ENCODE measurements around the gene POMT2. TPM values are rescaled to one million over a fixed set of nuclear protein-coding genes. Genes with fewer than 3 reads are reported as not detected.

The POMT2 gene
- total RNA-seq, 1 donor from 2014 or later: 13.4 TPM

GRCh38 chr14:77324816-77325745 lies 4.4 kb upstream of the POMT2 start:
- no peak overlapping the region for H3K4me3 ChIP-seq
- H3K9me3 ChIP-seq (replicated peaks): no peaks in the 10 kb centered on the region
- peaks cover 17% of the 10 kb centered on the region for H3K4me1 ChIP-seq
- no peak for DNase-seq
- no peaks in the 10 kb centered on the region for H3K27me3 ChIP-seq (ENCODE audit: low read depth)
- H3K36me3 ChIP-seq: no peaks in the 10 kb centered on the region
- intact Hi-C loops (cut with micrococcal nuclease): no loop called here
- no peak overlapping the region for H3K27ac ChIP-seq (replicated peaks)
- TF ChIP-seq, protein P1, sequence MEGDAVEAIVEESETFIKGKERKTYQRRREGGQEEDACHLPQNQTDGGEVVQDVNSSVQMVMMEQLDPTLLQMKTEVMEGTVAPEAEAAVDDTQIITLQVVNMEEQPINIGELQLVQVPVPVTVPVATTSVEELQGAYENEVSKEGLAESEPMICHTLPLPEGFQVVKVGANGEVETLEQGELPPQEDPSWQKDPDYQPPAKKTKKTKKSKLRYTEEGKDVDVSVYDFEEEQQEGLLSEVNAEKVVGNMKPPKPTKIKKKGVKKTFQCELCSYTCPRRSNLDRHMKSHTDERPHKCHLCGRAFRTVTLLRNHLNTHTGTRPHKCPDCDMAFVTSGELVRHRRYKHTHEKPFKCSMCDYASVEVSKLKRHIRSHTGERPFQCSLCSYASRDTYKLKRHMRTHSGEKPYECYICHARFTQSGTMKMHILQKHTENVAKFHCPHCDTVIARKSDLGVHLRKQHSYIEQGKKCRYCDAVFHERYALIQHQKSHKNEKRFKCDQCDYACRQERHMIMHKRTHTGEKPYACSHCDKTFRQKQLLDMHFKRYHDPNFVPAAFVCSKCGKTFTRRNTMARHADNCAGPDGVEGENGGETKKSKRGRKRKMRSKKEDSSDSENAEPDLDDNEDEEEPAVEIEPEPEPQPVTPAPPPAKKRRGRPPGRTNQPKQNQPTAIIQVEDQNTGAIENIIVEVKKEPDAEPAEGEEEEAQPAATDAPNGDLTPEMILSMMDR (IDR thresholded peaks at IDR 0.05; ENCODE audit: borderline replicate concordance): no peak

DNA sequence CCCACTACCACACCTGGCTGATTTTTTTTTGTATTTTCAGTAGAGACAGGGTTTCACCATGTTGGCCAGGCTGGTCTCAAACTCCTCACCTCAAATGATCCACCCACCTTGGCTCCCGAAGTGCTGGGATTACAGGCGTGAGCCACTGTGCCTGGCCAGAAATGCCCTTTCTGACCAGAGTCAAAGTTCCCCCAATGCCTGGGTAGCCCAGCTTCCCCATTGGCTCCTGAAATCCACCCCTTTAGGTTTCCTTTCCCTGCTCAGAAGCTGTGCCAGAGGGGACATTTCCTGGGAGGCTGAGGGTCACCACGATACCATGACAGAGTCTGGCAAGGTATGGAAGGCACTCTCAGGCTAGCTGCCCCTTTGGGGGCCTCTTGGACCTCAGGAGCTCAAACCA lies 3.6 kb upstream of the POMT2 start:
- Histone ChIP-seq H3K27me3 (ENCODE audit: low read depth) (no peaks in the 10 kb centered on the region), H3K27ac (replicated peaks) (no peak overlapping the region), H3K4me1 (peaks cover 25% of the 10 kb centered on the region), H3K9me3 (replicated peaks) (no peaks in the 10 kb centered on the region), H3K36me3 (no peaks in the 10 kb centered on the region), H3K4me3 (no peak overlapping the region)
- intact Hi-C loops (cut with micrococcal nuclease): no loop called here
- TF ChIP-seq, protein P1 (IDR thresholded peaks at IDR 0.05; ENCODE audit: borderline replicate concordance): no peak
- no peak for DNase-seq

- intact Hi-C loops (cut with micrococcal nuclease): no loop called here
- TF ChIP-seq, protein P1 (IDR thresholded peaks at IDR 0.05; ENCODE audit: borderline replicate concordance): no peak
- no peaks in the 10 kb centered on the region for H3K36me3 ChIP-seq
- H3K4me1 ChIP-seq: peaks cover 27% of the 10 kb centered on the region
- H3K9me3 ChIP-seq (replicated peaks): no peaks in the 10 kb centered on the region
- no peak overlapping the region for H3K4me3 ChIP-seq
- H3K27me3 ChIP-seq (ENCODE audit: low read depth): no peaks in the 10 kb centered on the region
- H3K27ac ChIP-seq (replicated peaks): no peak overlapping the region
- no peak for DNase-seq
Measured at GRCh38 chr14:77323571-77323970, 2.9 kb upstream of the POMT2 start.

DNA sequence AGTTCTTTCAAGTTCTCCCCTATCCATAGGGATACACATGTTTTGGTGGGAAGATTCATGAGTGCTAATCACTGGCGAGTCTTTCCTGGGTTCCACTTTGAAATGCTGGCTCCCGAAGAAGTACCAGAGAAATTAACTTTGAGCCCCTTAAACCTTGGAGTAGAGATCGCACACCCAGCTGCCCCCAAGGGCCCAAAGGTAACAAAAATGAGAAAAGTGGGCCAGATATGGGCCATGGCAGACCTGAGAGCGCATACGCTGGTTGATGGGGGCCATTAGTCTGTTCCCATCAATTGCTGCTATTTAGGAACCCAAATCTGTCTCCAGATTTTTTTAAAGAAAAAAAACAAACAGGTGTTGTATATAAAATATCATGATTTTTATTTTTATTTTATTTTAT lies 2.3 kb upstream of the POMT2 start:
- no peaks in the 10 kb centered on the region for H3K27me3 ChIP-seq (ENCODE audit: low read depth)
- peaks cover 27% of the 10 kb centered on the region for H3K4me1 ChIP-seq
- H3K36me3 ChIP-seq: no peaks in the 10 kb centered on the region
- H3K27ac ChIP-seq (replicated peaks): no peak overlapping the region
- TF ChIP-seq, protein P1 (IDR thresholded peaks at IDR 0.05; ENCODE audit: borderline replicate concordance): no peak
- no peak overlapping the region for H3K4me3 ChIP-seq
- H3K9me3 ChIP-seq (replicated peaks): no peaks in the 10 kb centered on the region
- intact Hi-C loops (cut with micrococcal nuclease): no loop called here
- DNase-seq: no peak

GRCh38 chr14:77322250-77322902 lies 1.7 kb upstream of the POMT2 start:
- intact Hi-C loops (cut with micrococcal nuclease): no loop called here
- Histone ChIP-seq H3K4me3 (peak overlapping the region; percentile 100), H3K9me3 (replicated peaks) (no peaks in the 10 kb centered on the region), H3K27ac (replicated peaks) (peak overlapping the region; percentile 100), H3K27me3 (ENCODE audit: low read depth) (no peaks in the 10 kb centered on the region), H3K4me1 (peaks cover 27% of the 10 kb centered on the region), H3K36me3 (no peaks in the 10 kb centered on the region)
- TF ChIP-seq, protein P1 (IDR thresholded peaks at IDR 0.05; ENCODE audit: borderline replicate concordance): no peak
- DNase-seq: no peak

Data from left ventricle myocardium inferior (tissue), 1 donor.